SH-SY5Y (cell line): Measurements from ENCODE around the gene SMCHD1.

ENCODE experiments used
- GATA2 ChIP-seq: IDR thresholded peaks from 2 replicates; pipeline ENCODE4 v1.6.1; 2011; ENCODE audit warnings: mild to moderate bottlenecking, low read depth, low read length
- GATA3 ChIP-seq: IDR thresholded peaks from 2 replicates; pipeline ENCODE4 v1.6.1; 2011; ENCODE audit warnings: low read depth, mild to moderate bottlenecking, low read length, moderate library complexity

Gene SMCHD1

DNA sequence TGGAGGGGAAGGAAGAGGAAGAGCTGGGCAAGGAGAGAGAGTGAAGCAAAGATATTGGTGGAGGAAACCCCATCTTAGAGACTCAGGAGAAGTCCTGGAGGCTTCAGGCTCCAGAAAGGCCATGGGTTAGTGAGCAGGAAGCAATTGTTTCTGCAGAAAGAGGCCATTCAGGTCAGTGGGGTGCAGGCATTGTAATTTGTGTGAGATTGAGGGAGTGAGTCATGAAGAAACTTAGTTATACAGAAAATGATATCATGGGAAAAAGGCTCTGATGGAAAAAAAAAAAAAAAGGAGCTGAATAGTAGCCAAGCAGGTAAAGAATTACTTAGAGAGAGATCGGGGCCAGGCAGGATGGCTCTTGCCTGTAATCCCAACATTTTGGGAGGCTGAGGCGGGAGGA is 195.3 kb downstream of the SMCHD1 start:
- TF ChIP-seq GATA3 = no peak
- no peak for TF ChIP-seq GATA2

GRCh38 chr18:2851771-2852170 is 196.2 kb downstream of the SMCHD1 start:
- TF ChIP-seq GATA3 (no peak), GATA2 (no peak)

- no peak for TF ChIP-seq GATA3
- no peak for TF ChIP-seq GATA2
These were observed 197.8 kb downstream of the SMCHD1 start for GRCh38 chr18:2853173-2853925.

GRCh38 chr18:2853926-2854664 is 198.6 kb downstream of the SMCHD1 start:
- TF ChIP-seq GATA2 = no peak
- no peak for TF ChIP-seq GATA3
